ENCODE data around the gene DNAJC16. TPM values are rescaled to one million over a fixed set of nuclear protein-coding genes. Genes with fewer than 3 reads are reported as not detected.
A peak's percentile ranks its signal among the peaks of the same experiment; 100 is the strongest.
"Not testable (repeated sequence)": the region's sequence is repeated elsewhere in the genome, so short reads cannot be mapped to it uniquely, and the experiment has no call there.

DNAJC16 gene
- total and polyA plus RNA-seq, 9 donors: 10.6 to 16.5 (median 12.5) TPM

- Histone ChIP-seq H3K9me3 (replicated peaks; ENCODE audit: control insufficient read depth, low read depth, low read length) (no peaks in the 10 kb centered on the region), H3K27ac (ENCODE audit: low read length) (no peak overlapping the region), H3K4me3 (ENCODE audit: low read length) (no peak overlapping the region), H3K36me3 (ENCODE audit: control insufficient read depth, insufficient read depth, low read length) (peaks cover 13% of the 10 kb centered on the region), H3K4me1 (ENCODE audit: control insufficient read depth, insufficient read depth, low read length) (peaks cover 16% of the 10 kb centered on the region), H3K27me3 (ENCODE audit: control insufficient read depth, insufficient read depth, low read length) (no peaks in the 10 kb centered on the region)
- no peak for DNase-seq
- WGBS (ENCODE audit: insufficient coverage): 83% methylated on average over 4 of the region's 6 CpGs
These were observed 41.0 kb upstream of the DNAJC16 start for GRCh38 chr1:15485636-15486035.

GRCh38 chr1:15486844-15487610 lies 39.6 kb upstream of the DNAJC16 start:
- not testable (repeated sequence) for H3K27me3 ChIP-seq (ENCODE audit: control insufficient read depth, insufficient read depth, low read length); DNase-seq; H3K27ac ChIP-seq (ENCODE audit: low read length); H3K9me3 ChIP-seq (replicated peaks; ENCODE audit: control insufficient read depth, low read depth, low read length); H3K4me3 ChIP-seq (ENCODE audit: low read length)
- Histone ChIP-seq H3K4me1 (ENCODE audit: control insufficient read depth, insufficient read depth, low read length) (peaks cover 16% of the 10 kb centered on the region), H3K36me3 (ENCODE audit: control insufficient read depth, insufficient read depth, low read length) (peaks cover 14% of the 10 kb centered on the region)
- 93% methylated on average over 13 of the region's 17 CpGs for WGBS (ENCODE audit: insufficient coverage)

- H3K27ac ChIP-seq (ENCODE audit: low read length): peak overlapping the region; percentile 18
- H3K4me1 ChIP-seq (ENCODE audit: control insufficient read depth, insufficient read depth, low read length): peaks cover 16% of the 10 kb centered on the region
- peaks cover 22% of the 10 kb centered on the region for H3K36me3 ChIP-seq (ENCODE audit: control insufficient read depth, insufficient read depth, low read length)
- no peaks in the 10 kb centered on the region for H3K27me3 ChIP-seq (ENCODE audit: control insufficient read depth, insufficient read depth, low read length)
- no peaks in the 10 kb centered on the region for H3K9me3 ChIP-seq (replicated peaks; ENCODE audit: control insufficient read depth, low read depth, low read length)
- DNase-seq: no peak
- no peak overlapping the region for H3K4me3 ChIP-seq (ENCODE audit: low read length)
- WGBS (ENCODE audit: insufficient coverage): 90% methylated on average over 2 of the region's 3 CpGs
These were observed 38.3 kb upstream of the DNAJC16 start for GRCh38 chr1:15488371-15488770.

- Histone ChIP-seq H3K4me3 (ENCODE audit: low read length) (no peak overlapping the region), H3K4me1 (ENCODE audit: control insufficient read depth, insufficient read depth, low read length) (peaks cover 16% of the 10 kb centered on the region), H3K9me3 (replicated peaks; ENCODE audit: control insufficient read depth, low read depth, low read length) (no peaks in the 10 kb centered on the region), H3K27me3 (ENCODE audit: control insufficient read depth, insufficient read depth, low read length) (no peaks in the 10 kb centered on the region), H3K36me3 (ENCODE audit: control insufficient read depth, insufficient read depth, low read length) (peaks cover 30% of the 10 kb centered on the region), H3K27ac (ENCODE audit: low read length) (peak overlapping the region; percentile 65)
- peak; percentile 92 for DNase-seq
- 47% methylated on average over 12 of the region's 13 CpGs for WGBS (ENCODE audit: insufficient coverage)
These were observed 37.5 kb upstream of the DNAJC16 start for GRCh38 chr1:15489052-15489736.

- H3K4me1 ChIP-seq (ENCODE audit: control insufficient read depth, insufficient read depth, low read length): peaks cover 16% of the 10 kb centered on the region
- H3K27me3 ChIP-seq (ENCODE audit: control insufficient read depth, insufficient read depth, low read length); H3K27ac ChIP-seq (ENCODE audit: low read length); H3K9me3 ChIP-seq (replicated peaks; ENCODE audit: control insufficient read depth, low read depth, low read length); H3K4me3 ChIP-seq (ENCODE audit: low read length); DNase-seq: not testable (repeated sequence)
- no CpG with 5 or more reads among the region's 4 CpGs for WGBS (ENCODE audit: insufficient coverage)
- peaks cover 30% of the 10 kb centered on the region for H3K36me3 ChIP-seq (ENCODE audit: control insufficient read depth, insufficient read depth, low read length)
These were observed 35.6 kb upstream of the DNAJC16 start for GRCh38 chr1:15491010-15491409.

GRCh38 chr1:15492596-15492995 lies 34.1 kb upstream of the DNAJC16 start:
- Histone ChIP-seq H3K9me3 (replicated peaks; ENCODE audit: control insufficient read depth, low read depth, low read length) (no peaks in the 10 kb centered on the region), H3K4me3 (ENCODE audit: low read length) (no peak overlapping the region), H3K36me3 (ENCODE audit: control insufficient read depth, insufficient read depth, low read length) (peaks cover 27% of the 10 kb centered on the region), H3K4me1 (ENCODE audit: control insufficient read depth, insufficient read depth, low read length) (peaks cover 16% of the 10 kb centered on the region), H3K27me3 (ENCODE audit: control insufficient read depth, insufficient read depth, low read length) (no peaks in the 10 kb centered on the region), H3K27ac (ENCODE audit: low read length) (no peak overlapping the region)
- no peak for DNase-seq
- 40% methylated on average over 4 of the region's 5 CpGs for WGBS (ENCODE audit: insufficient coverage)

GRCh38 chr1:15493869-15494390 lies 32.7 kb upstream of the DNAJC16 start:
- Histone ChIP-seq H3K36me3 (ENCODE audit: control insufficient read depth, insufficient read depth, low read length) (peaks cover 27% of the 10 kb centered on the region), H3K27me3 (ENCODE audit: control insufficient read depth, insufficient read depth, low read length) (no peaks in the 10 kb centered on the region), H3K4me1 (ENCODE audit: control insufficient read depth, insufficient read depth, low read length) (peaks cover 4% of the 10 kb centered on the region), H3K4me3 (ENCODE audit: low read length) (no peak overlapping the region), H3K9me3 (replicated peaks; ENCODE audit: control insufficient read depth, low read depth, low read length) (peaks cover 2% of the 10 kb centered on the region), H3K27ac (ENCODE audit: low read length) (no peak overlapping the region)
- 89% methylated on average over 6 of the region's 9 CpGs for WGBS (ENCODE audit: insufficient coverage)
- no peak for DNase-seq

- Histone ChIP-seq H3K27me3 (ENCODE audit: control insufficient read depth, insufficient read depth, low read length) (no peaks in the 10 kb centered on the region), H3K4me3 (ENCODE audit: low read length) (no peak overlapping the region), H3K9me3 (replicated peaks; ENCODE audit: control insufficient read depth, low read depth, low read length) (peaks cover 2% of the 10 kb centered on the region), H3K27ac (ENCODE audit: low read length) (no peak overlapping the region), H3K4me1 (ENCODE audit: control insufficient read depth, insufficient read depth, low read length) (peaks cover 10% of the 10 kb centered on the region), H3K36me3 (ENCODE audit: control insufficient read depth, insufficient read depth, low read length) (peaks cover 38% of the 10 kb centered on the region)
- 81% methylated on average over 14 of the region's 19 CpGs for WGBS (ENCODE audit: insufficient coverage)
- DNase-seq: no peak
These were observed 26.2 kb upstream of the DNAJC16 start for GRCh38 chr1:15500184-15501178.

GRCh38 chr1:15501208-15502032 lies 25.2 kb upstream of the DNAJC16 start:
- peak; percentile 46 for DNase-seq
- H3K4me3 ChIP-seq (ENCODE audit: low read length): no peak overlapping the region
- H3K4me1 ChIP-seq (ENCODE audit: control insufficient read depth, insufficient read depth, low read length): peaks cover 10% of the 10 kb centered on the region
- WGBS (ENCODE audit: insufficient coverage): 44% methylated on average over 8 of the region's 17 CpGs
- no peak overlapping the region for H3K27ac ChIP-seq (ENCODE audit: low read length)
- H3K36me3 ChIP-seq (ENCODE audit: control insufficient read depth, insufficient read depth, low read length): peaks cover 45% of the 10 kb centered on the region
- H3K27me3 ChIP-seq (ENCODE audit: control insufficient read depth, insufficient read depth, low read length): no peaks in the 10 kb centered on the region
- H3K9me3 ChIP-seq (replicated peaks; ENCODE audit: control insufficient read depth, low read depth, low read length): peaks cover 2% of the 10 kb centered on the region

Data from muscle of leg (tissue), 11 donors.